GM10248 (cell line): ENCODE data around the gene TPD52L2.

Experiments used
- CTCF ChIA-PET: fragments of 300-600 bp; sonication (Branson Sonifier 250); formaldehyde crosslinking; extraction: SDS; loops from one replicate; lab custom pipeline; 2021; ENCODE audit warnings: antibody characterized with exemption; lab: Yijun Ruan, JAX
- POLR2A ChIA-PET: fragments of 350-650 bp; sonication (Branson Sonifier 250); formaldehyde crosslinking; extraction: SDS; loops from one replicate; lab custom pipeline; 2020; ENCODE audit warnings: antibody characterized with exemption; lab: Yijun Ruan, JAX
- DNase-seq: peaks from one replicate; pipeline ENCODE4 v3.0.0; 2012; ENCODE audit errors: extremely low spot score
- TF ChIP-seq, protein P1 (sequence below): IDR thresholded peaks from 2 replicates; pipeline ENCODE4 v1.5.1; 2012; ENCODE audit warnings: mild to moderate bottlenecking, low read depth; ENCODE audit errors: extremely low read depth, missing control alignments, control extremely low read depth

TPD52L2 gene

DNA sequence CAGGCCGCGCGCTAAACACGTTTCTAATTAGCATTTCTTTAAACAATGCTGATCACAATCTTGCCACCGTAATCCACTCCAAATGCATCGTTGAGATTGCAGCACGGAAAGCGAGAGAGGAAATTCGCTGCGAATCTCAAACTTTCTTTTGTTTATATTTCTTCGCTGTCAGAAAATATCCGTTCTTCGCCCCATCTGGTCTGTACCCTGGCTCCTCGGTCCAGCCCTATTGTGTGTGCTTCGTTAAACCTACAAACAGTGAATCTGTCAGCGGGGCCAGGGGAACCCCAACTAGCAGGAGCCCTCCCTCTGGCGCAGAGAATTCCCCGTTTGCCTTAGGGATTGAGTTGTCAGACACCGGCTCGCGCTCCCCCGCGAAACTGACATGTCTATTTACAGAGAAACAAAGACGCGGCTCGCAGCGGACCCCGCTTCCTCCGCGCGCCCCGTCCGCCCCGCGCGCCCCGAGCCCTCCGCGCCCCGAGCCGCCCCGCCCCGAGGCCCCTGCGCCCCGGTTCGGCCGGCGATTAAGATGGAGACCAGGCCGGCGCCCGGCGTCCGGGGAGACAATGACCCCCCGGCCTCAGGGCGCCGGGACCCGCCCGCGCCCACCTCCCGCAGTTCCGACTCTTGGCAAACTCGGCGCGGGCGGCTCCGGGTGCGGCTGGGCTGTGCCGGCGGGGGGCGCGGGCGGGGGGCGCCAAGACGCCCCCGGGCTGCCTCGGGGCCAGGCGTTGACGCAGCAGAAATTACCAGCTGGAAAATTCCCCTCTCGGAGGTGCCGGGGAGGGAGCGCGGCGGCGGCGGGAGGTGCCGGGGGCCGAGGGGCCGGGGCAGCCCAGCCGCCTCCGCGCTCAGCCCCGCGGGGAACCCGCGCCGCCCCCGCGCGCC, 34.9 kb upstream of the TPD52L2 start:
- TF ChIP-seq, protein P1, sequence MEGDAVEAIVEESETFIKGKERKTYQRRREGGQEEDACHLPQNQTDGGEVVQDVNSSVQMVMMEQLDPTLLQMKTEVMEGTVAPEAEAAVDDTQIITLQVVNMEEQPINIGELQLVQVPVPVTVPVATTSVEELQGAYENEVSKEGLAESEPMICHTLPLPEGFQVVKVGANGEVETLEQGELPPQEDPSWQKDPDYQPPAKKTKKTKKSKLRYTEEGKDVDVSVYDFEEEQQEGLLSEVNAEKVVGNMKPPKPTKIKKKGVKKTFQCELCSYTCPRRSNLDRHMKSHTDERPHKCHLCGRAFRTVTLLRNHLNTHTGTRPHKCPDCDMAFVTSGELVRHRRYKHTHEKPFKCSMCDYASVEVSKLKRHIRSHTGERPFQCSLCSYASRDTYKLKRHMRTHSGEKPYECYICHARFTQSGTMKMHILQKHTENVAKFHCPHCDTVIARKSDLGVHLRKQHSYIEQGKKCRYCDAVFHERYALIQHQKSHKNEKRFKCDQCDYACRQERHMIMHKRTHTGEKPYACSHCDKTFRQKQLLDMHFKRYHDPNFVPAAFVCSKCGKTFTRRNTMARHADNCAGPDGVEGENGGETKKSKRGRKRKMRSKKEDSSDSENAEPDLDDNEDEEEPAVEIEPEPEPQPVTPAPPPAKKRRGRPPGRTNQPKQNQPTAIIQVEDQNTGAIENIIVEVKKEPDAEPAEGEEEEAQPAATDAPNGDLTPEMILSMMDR = no peak
- CTCF ChIA-PET = no interaction called here
- DNase-seq = no peak

DNA sequence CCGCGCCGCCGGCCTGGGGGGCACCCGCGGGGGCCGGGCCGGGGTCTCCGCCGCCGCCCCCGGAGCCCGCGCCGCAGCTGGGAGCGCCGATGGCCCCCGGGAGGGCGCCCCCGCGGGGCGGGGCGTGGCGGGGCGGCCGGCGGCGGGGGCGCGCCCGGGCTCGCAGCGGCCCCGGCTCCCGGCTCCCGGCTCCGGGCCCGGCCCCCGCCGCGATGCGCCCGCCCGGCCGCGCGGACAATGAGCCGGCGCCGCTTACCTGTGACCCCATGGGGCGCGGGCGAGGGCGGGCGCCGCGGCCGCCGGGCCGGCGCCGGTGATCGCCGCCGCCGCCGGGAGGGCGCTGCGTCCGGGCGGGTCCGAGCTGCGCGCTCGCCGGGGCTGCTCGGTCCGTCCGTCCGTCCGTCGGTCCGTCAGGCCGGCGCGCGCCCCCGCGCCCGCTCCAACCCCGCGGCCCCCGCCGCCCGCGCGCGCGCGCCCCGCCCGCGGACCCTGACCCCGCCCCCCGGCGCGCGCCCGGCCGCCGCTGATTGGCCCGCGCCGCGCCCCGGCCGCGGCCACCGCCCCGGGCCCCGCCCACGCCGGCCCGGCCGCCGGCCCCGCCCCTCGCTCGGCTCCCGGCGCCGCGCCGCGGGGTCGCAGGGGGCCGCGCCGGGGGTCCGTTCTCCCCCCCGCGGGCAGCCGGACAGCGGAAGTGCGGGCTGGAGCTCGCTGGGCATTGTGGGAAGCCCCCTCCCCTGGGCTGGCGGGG, 34.1 kb upstream of the TPD52L2 start, which contains the start of gene ZBTB46:
Gene ZBTB46, minus strand, starts transcription at position 424 of the 748 bp plus-strand sequence. CDS start 40,507 bp downstream, outside the sequence.
- POLR2A ChIA-PET = no interaction called here

More for the DNA sequence above, 34.9 kb upstream of the TPD52L2 start:
- POLR2A ChIA-PET = no interaction called here

DNA sequence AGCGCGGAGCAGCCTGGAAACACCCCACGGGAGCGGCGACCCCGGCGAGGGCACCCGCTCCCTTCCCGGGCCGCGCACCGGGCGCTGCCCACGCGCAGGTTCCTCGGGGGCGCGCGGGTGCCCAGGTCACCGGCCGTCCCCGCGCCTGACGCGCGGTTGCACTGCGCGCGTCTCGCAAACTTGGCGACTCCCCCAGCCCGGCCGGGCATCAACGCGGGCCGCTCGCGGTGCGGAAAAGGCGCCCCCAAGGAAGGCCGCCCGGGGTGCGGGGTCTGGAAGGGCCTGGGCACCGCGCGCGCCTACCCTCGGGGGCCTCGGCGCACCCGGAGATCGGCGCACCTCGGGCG, 33.5 kb upstream of the TPD52L2 start:
- POLR2A ChIA-PET = no interaction called here
- DNase-seq = no peak
- CTCF ChIA-PET = no interaction called here
- TF ChIP-seq, protein P1 = no peak

More for the DNA sequence above, 34.1 kb upstream of the TPD52L2 start, which contains the start of gene ZBTB46:
- TF ChIP-seq, protein P1 = no peak
- peak; percentile 94 for DNase-seq
- CTCF ChIA-PET = no interaction called here

DNA sequence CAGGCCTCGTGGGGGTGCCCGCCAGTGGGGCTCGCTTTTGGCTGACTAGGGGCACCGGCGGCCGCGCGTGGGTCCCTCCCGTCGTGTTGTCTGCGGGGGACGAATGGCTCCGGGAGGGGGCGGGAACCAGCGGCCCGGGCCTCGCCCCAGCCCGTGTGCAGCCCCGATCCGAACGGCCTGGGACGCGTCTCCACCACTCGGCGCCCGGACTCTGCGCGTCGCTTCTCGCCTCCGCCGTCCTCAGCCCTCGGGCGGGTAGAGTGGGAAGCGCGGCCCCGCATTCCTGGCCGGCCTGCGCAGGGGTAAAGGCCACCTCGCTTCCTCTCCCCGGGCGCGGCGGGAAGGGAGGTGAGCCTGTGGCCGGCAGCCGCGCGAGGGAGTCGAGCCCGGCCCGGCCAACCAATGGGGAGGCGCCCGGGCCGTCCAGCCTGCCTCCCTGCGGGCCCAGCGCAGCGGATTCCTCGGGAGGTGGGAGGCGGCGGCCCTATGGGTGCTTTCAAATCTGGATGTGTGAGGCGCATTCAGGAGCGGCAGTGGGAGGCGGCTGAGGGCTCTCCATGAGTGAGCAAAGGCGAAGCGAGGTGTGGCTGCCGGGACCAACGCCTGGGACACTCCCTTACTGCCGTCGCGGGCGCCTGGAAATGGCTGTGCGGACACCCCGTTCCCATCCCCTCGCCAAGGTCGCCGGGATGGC, 32.9 kb upstream of the TPD52L2 start:
- DNase-seq = no peak
- POLR2A ChIA-PET = no interaction called here
- TF ChIP-seq, protein P1 = no peak
- CTCF ChIA-PET = no interaction called here

DNA sequence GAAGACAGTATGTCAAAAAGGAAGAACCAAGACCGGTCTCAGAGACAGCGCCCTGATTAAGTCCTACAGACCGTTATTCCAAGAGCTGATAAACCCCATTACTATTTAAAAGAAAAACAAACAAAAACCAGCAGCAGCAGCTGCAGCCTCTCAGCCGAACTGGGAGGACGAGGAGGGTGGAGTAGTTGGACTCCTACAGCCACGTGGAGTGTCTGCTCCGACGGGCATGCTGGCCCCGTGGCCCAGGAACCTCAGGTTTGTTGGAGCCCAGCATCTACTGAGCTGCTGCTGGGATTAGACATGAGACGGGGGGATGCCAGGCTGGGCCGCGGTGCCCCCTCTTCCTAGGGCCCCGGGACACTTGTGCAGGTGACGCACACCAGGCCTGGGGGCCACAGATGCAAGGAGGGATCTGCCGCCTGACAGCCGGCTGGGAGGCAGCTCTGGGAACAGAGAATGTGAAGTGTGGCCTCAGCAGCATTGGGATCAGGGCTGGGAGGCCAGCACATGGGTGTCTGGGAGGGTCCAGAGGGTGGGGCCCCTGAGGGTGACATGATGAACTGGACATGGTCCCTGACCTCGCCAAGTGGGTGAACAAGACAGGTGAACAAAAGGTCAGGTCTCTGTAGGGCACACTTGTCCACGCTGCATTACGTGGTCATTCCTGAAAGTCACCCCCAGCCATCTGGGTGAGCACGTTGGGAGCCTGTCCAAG, 31.1 kb upstream of the TPD52L2 start:
- DNase-seq = no peak
- ChIA-PET CTCF (interaction anchor here (1.0 to 1.4 kb wide), 2 partner anchors 12 to 29 kb away, joined by 3 read pairs; no protein-coding TSS in a partner anchor), POLR2A (no interaction called here)
- TF ChIP-seq, protein P1 = no peak
